ENCODE data around the gene ZEB1.

DNA sequence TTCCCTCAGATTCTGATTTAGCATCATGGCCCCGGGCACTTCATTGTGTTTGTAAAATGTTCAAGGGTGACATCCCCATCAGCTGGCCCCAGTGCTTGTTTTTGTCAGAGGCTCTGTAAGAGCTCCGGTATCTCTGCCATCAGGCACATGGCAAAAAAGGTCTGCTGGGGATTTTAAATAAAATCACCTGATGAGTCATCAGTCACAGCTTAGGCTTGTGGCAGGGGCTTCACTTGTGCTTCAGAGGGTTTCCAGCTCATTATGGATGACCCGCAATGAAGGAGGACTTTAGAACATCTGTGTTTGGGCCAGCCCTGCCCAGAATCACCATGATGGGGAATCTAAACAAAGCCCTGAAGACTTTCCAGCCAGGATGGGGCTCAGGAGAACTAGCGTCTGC, 259.9 kb downstream of the ZEB1 start:
- no peak for TF ChIP-seq POLR2A (IDR thresholded peaks at IDR 0.05; ENCODE audit: low read depth)
- no peak for TF ChIP-seq EP300 (IDR thresholded peaks at IDR 0.05)

Measured in esophagus muscularis mucosa (tissue), 2 donors.